Suppressor macrophage treated with lipopolysaccharide for 4 hours (primary cell): ENCODE data around the gene MTA1.
A peak's percentile ranks its signal among the peaks of the same experiment; 100 is the strongest.

Experiments used
- DNase-seq: peaks from one replicate; pipeline ENCODE4 v3.0.0-alpha.2; 2020

Gene MTA1

DNA sequence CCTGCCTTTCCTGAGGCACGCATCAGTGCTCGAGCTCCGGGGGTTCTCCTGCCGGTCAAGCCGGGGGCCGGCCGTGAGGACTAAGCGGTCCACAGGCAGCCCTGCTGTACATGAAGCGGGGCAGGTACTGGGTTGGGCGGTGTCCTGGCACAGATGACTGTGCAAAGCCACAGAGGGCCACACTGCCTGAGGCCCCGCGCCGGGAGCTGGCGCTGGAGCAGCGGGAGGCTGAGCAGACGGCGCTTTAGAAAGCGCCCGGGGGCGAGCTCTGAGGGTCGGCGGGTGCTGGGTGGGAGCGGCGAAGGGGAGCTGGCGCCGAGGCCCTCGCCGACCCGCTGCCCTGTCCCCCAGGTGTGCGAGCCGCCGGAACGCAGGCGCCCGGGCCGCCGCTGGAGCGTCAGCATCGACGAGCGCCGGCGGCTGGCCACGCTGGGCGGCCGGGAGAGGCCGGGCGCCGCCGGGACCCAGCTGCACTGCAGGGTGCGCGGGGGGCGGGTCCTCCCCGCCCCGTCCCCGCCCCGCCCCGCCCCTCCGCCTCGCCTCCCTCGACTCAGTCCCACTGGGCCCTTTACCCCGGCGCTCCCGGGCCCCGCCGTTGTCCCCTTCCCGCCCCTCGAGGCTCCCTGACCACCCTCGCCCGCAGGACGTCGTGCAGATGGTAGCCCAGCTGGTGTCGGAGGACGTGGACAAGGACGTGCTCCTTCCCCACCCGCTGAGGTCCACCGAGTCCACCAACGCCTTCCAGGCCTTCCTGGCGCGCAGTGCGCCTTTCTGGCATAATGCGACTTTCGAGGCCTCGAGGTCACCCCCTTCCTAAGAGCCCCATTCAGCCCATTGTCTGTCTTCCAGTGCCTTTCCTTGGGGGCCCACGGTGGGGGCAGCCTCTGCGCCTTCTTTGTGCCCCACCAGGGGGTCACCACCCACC, 8.3 kb upstream of the MTA1 start:
- peak; percentile 66 for DNase-seq

GRCh38 chr14:105411985-105412770, 7.4 kb upstream of the MTA1 start:
- no peak for DNase-seq

GRCh38 chr14:105412771-105413543, 6.7 kb upstream of the MTA1 start:
- DNase-seq = no peak

DNA sequence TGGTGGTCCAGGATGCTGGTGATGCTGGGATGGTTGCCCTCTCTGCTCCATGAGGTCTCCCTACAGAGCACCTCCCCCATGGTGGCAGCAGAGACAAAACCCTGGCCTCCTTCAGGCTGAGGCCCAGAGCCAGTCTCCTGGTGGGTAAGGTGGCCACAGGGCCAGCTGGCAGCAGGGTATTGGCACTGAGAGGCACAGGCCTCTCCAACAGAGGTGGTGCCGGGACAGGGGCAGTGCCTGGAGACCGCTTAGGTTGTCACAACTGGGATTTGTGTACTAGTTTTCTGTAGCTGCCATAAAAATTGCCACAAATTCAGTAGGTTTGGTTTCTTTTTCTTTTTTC, 6.1 kb upstream of the MTA1 start:
- no peak for DNase-seq

DNA sequence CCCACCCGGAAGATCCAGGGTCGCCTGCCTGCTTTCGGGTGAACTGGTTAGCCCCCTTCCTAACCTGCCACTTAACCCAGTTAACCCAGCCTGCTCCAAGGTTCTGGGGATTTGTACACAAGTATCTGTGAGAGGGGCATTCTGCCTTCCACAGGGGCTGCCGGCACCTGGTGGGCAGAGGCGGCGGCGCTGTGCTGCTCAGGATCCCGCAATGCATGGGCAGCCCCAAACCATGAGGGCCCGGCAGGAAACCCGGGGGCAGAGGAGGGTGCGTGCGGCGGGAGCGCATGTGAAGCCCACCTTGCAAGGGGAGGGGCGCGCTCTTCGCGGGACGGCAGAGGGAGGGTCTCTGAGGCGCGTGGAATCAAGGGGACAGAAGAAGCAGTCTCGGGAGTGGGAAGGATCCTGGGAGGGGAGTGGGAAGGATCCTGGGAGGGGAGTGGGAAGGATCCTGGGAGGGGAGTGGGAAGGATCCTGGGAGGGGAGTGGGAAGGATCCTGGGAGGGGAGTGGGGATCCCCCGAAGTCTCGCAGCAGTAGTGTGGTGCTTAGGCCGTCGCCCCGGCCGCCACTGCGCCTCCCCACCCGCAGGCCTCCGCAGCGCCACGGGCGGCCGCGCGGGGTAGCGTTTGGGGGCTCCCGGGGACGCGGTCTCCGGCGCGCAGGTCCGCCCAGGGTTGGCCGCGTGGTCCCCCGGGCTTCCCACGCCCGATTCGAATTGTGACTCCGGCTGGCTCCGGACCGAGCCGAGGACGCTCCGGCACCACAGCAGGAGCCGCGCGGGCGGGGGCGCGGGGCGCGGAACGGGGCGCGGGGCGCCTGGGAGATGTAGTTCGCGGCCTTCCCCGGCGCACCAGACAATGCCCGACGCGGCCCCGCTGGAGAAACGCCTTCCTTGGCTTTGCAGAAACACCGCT, 4.9 kb upstream of the MTA1 start:
- DNase-seq = peak; percentile 63

DNA sequence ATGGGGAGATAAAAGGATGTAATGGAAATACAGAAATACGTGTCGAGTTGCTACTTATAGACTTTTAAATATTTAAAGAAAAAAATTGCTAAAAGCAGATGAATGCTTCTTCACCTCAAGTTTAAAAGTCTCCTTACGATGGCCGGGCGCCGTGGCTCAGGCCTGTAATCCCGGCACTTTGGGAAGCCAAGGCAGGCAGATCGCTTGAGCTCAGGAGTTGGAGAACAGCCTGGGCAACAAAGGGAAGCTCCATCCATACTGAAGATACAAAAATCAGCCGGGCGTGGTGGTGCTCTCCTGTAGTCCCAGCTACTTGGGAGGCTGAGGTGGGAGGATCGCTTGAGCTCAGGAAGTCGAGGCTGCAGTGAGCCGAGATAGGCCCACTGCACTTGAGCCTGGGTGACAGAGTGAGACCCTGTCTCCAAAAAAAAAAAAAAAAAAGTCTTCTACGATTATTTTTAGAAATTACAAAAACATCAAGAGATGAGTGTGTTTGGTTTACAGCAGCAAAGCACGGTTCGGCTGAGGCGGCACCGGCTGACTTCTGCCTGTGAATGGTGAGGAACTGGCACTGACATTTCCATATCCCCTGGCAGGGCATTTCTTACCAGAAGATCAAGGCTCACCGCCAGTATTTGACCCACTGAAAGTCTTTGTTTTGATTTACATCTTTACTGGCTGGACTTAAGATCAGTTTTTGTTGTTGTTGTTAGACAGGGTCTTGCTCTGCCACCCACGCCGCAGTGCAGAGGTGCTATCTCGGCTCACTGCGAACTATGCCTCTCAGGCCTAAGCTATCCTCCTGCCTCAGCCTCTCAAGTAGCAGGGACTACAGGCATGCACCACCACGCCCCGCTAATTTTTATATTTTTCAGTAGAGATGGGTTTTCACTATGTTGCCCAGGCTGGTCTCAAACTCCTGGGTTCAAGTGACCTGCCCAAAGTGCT, 3.9 kb upstream of the MTA1 start:
- DNase-seq = no peak

- no peak for DNase-seq
Measured at GRCh38 chr14:105416671-105417070, 3.0 kb upstream of the MTA1 start.

- DNase-seq = no peak
Measured at GRCh38 chr14:105417690-105418121, 1.9 kb upstream of the MTA1 start.

GRCh38 chr14:105418269-105419194, 1.1 kb upstream of the MTA1 start:
- no peak for DNase-seq

- no peak for DNase-seq
Measured at GRCh38 chr14:105420101-105420973, 710 bp downstream of the MTA1 start.

DNA sequence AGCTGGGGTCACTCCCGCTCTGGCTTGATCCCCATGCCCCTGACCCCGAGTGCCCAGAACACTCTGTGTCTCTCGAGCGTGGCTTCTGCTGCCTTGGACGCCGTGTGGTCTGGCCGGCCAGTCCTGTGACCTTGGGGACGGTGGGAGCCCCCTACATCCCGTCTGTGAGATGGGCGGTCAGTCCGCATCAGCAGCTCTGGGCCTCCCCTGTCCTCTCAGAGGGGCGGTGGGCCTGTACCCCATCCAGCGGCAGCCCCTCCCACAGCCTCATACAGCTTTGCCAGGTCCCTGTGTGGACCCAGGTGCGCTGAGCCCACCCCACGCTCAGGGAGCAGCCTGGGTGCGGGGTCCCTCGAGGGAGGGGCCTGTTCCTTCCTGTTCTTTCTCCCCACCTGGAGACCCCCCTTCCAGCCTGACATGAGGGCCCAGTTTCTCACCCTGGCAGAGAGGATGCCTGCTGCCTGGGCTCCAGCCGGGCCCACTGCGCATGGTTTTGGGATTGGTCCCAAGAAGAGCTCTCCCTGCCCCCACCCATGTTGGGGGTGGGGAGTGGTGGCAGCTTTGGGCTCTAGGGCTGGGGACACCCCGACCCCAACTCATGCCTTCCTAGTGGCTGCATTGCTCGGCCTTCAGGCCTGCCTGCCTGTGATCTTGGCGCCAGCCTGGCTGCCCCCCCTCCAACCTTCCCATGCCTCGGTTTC, 1.5 kb downstream of the MTA1 start:
- DNase-seq = no peak

DNA sequence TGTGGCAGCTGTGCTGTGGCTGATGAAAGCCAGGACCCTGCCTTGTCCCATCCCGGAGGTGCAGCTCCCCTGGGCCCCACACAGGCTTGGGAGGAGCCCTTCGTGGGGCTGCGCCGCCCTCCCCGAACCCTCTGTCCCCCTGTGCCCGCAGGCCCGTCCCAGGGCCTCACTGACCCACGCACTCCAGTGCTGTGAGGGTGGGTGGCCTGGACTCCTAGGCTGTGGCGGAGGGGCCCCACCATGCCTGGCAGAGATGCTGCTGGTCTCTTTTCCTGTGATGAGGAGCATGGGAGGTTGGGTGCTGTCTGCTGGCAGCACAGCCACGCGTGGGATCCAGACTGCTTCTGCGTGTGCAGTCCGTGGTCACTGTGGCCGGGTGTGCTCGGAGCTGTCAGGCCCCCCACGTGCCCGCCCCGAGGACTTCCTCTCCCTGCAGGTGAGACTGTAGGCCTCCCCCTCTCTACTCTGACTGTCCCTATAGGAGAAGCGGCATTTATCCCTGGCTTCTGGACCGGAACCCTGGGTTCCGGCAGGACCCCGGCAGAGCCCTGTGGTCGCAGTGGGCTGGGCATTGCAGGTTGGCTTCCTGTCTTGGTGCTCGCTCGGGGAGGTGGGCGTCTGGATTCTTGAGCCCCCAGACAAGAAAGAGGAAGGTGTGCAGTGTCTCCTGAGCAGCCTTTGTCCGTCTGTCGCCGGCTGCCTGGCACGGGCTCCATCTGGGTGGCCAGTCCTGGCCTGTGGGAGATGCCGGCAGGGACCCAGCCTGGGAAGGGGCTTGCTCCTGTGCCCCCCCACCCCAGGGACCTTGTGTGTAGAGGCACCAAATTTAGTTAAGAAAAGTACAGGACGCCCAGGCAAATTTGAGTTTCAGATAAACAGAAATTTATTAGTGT, 2.3 kb downstream of the MTA1 start:
- DNase-seq = no peak

GRCh38 chr14:105422695-105423487, 3.3 kb downstream of the MTA1 start:
- no peak for DNase-seq

DNA sequence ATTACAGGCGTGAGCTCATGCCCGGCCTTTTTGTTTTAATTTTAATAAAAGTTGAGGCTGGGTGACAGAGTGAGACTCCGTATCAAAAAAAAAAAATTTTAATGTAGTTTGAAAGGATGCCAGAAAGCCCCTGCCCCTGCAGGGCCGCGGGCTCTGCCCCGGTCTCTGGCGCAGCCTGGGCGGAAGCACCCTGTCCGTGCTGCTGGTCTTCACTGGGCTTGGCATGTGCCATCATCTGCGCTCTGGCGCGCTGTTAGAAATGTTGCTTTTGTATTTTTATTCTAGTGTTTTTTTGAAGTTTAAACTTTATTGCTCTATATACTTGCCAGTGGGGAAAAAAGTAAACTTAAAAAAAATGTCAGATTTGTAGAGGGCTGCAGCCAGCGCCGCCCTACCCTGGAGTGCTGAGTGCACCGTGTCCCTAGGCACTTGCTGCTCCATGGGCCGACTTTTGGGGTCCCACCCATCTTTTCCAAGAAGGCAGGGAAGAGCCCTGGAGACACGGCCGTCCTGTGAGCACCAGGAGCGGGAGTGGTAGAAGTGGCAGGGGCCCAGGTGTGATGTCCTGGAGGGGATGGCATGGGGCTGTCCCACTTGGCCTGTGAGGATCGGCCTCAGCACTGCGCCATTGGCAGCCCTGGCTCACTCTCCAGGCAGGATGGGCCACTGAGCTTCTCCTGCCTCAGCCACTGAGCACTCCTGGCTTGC, 4.0 kb downstream of the MTA1 start:
- DNase-seq = no peak

DNA sequence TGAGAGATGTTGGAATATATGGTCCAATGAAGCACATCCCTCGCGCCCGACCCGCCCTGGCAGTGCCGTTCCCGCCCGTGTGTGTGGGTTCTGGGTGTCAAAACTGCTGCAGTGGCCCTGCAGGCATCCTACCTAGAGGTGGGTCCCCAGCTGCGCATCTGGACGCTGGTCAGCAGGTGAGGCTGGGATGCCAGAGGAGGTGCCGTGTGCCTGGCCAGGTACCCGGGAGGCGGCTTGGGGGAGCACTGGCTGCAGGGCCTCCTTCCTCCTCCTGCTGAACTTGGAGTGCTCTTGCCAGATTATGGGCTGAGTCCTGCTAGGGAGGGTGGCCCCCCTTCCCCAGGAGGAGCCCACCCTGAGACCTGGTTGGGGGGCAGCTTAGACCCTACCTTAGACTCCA, 5.2 kb downstream of the MTA1 start:
- no peak for DNase-seq

- DNase-seq = no peak
Measured at GRCh38 chr14:105425823-105426247, 6.2 kb downstream of the MTA1 start.
